GM12892 (cell line): ENCODE results near the gene VWA8.

Source experiments
- POLR2A ChIP-seq: IDR thresholded peaks from 2 replicates; pipeline ENCODE4 v1.6.1; 2011; ENCODE audit warnings: low read depth, low read length, control low read depth
- POLR2AphosphoS5 ChIP-seq: IDR thresholded peaks from 2 replicates; pipeline ENCODE4 v1.6.1; 2011; ENCODE audit warnings: low read depth, low read length, control low read depth

DNA sequence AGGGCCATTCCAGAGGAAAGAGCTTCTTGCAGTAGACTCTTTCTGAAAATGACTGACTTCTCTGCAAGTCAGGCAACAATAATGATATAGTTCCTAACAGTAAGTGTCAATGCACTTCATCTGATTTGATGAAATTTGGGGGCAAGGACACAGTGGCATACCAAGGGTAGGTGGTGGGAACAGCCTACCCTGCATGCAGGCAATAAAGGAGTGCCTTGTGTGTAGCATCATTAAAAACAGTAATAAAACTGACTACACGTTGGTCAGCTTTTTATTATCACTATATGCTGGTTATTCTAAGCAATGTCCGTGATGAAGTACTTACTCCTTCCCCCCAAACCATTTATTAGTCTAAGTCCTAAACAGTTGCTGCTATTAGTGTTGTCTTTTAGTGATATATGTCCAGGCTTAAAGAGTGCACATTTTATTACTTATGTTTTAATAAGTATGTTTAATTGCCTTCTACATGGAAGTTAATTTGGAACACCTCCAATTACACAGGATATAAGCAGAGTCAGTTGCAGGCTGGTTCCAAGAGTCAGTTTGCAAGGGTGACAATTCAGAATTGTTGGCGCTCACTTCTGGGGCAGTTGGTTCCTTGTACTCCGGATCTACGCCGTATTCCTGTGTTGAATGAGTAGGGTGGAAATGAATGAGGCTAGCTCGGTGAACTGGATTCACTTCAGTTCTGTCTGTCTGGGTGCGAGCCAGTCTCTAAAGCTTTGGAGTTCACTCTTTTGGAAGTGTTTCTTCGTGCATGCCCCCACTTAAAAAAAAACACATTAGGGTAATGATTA is 419.6 kb downstream of the VWA8 start:
- TF ChIP-seq POLR2A (no peak), POLR2AphosphoS5 (no peak)
